ENCODE results near the gene WFDC5.
A peak's percentile ranks its signal among the peaks of the same experiment; 100 is the strongest.

GRCh38 chr20:45100563-45101245 is 14.3 kb downstream of the WFDC5 start, which contains the start of gene KCNS1:
- TF ChIP-seq CTCF (IDR thresholded peaks at IDR 0.05) (peak; percentile 8), EZH2 (IDR thresholded peaks at IDR 0.05) (no peak), EZH2phosphoT487 (IDR thresholded peaks at IDR 0.05) (no peak)
